Measurements from ENCODE around the gene CHMP1A.

The CHMP1A gene

DNA sequence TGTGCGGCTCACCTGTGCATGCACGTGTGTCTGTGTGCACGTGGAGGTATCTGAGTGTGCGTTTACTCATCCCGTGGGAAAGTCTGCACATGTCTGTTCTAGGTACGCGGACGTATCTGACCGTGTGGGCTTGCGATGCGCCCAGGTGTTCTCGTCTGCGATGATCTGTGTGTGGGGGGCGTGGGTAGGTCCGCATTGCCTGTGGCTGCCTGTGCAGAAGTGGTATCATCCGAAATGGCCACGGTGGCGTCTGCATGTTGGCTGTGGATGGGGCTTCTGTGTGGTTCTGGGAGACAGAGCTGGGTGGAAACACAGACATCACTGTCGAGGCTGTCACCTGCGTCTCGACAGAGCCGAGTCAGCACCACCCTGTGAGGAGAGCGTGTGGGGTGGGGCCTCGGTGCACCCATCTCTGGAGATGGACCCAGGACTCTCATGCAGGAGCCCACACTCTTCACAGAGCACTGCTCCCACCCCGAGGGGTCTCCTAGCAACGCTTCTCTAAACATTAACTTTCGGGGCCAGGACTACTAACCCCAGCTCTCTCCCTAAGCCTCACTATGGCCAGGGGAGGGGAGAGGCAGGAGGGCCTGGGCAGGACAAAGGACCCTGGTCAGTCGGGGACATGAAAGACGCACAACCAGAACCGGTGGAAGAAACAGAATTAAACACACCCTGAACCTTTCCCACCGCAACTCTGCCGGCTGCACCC, 35.7 kb downstream of the CHMP1A start:
- DNase-seq: no peak

DNA sequence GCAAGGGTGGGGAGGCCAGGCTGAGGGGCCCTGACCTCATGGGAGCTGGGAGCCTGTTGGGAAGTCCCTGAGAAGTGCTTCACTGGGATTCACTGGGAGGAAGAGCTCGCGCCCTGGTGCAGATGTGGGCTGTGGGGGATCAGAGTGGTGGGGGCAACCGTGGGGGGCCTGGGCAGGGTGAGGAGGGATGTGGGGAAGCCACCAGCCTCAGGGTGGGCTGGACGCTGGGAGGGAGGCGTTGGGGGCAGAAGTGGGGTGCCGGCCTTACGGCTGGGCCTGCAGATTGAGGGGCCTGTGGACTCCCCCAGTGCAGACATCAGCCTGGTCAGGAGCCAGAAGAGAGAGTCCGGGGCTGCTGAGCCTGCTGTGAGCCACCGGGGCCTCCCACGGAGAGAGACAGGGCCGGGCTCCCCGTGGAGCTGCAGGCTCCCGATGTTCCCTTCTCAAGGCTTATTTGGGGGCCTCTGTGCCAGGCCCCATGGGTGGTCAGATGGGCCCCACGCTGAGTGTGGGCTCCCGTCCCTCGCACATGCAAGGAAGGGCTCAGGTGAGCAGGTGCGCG, 36.3 kb downstream of the CHMP1A start:
- DNase-seq: no peak

DNA sequence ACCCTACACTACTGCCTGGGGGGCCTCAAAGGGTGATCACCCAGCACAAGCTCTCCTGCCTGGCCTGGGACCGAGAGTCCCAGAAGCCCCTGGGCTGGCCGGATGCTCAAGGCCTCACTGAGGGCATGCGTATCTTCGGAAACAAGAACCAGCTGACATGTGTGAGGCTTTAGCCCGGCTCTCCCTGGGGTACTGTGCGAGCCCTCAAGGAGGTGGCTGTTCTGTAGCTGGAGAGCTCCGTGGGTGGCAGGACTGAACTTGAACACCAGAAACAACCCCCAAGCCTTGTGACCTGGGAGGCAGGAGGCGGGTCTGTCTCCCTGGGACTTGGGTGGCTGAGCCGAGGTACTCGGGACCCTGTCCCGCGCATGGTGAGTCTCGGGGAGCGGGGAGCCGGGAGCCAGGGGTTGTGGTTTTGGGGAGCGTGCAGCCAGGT, 37.1 kb downstream of the CHMP1A start:
- DNase-seq: no peak

DNA sequence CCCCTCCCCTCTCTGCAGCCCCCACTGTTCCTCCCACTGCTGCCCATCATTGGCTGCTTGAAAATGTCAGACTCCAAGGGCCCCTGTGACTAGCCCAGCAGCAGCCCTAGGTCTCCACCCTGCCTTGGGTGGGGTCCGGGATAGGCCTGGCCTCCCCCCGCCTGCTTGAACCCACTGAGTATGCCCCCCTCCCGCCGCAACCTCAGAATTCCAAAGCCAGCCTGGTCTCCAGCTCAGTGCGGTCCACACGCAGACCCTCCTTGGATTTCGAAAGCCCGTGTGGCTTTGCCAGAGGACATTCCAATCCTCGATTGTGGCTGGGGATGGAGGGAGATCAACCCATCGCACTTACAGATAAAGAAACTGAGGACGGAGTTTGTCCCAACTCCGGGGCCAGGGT, 37.7 kb downstream of the CHMP1A start:
- DNase-seq: no peak

DNA sequence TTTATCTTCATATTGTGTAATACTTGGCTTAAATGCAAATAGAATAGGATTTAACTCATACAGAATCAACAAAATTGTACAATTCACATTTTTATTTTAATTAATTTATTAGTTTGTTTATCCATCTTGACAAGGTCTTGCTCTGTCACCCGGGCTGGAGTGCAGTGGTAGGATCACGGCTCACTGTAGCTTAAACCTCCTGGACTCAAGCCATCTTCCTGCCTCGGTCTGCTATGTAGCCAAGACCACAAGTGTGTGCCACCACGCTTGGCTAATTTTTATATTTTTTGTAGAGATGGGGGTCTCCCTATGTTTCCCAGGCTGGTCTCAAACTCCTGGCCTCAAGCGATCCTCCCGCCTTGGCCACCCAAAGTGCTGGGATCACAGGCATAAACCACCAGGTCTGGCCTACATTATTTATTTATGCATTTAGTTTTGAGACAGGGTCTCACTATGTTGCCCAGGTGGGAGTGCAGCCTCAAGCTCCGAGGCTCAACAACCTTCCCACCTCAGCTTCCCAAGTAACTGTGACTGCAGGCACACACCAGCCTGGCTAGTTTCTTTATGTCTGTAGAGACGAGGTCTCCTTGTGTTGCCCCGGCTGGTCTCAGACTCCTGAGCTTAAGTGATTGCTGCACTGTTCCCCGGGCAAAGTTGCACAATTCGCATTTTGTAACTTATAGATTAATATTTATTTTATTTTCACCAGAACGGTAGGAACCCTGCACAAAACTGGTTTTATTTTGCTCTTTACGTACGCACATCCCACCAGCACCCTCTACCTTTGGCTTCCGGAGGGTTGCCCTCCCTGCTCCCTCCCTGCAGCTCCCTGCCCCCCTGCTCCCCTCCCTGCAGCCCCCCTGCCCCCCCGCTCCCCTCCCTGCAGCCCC, 39.2 kb downstream of the CHMP1A start:
- DNase-seq: no peak

DNA sequence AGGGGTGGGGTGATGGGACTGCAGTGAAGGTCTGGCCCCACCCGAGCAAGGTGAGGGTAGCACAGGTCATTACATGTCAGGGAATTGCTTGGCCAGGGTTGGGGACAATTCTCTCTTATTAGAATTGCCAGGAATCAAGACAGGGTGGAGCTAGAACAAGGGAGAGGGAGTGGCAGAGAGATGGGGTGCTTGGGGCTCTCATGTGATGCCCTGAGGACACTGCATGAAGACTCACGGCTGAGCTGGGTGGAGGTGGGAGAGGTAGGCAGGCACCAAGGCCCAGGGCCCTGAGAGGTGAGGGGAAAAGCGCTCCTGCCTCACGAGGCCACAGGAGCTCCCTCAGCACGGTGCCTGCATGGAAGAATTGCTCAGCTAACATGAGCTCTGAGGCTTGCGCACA, 40.5 kb downstream of the CHMP1A start:
- DNase-seq: no peak

DNA sequence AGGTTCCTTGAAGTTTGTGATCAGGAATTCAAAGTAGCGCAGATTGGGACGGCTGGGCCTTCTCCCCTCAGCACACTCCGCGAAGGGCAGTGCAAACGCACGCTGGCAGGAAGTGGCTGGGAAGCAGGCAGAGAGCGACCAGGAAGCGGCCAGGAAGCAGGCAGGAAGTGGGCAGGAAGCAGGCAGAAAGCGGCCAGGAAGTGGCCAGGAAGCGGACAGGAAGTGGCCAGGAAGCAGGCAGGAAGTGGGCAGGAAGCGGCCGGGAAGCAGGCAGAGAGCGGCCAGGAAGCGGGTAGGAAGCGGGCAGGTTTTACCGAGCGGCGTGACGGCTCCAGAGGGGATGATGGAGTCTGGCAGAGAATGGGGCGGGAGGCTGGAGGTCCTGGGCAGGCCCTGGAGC, 40.9 kb downstream of the CHMP1A start:
- no peak for DNase-seq

DNA sequence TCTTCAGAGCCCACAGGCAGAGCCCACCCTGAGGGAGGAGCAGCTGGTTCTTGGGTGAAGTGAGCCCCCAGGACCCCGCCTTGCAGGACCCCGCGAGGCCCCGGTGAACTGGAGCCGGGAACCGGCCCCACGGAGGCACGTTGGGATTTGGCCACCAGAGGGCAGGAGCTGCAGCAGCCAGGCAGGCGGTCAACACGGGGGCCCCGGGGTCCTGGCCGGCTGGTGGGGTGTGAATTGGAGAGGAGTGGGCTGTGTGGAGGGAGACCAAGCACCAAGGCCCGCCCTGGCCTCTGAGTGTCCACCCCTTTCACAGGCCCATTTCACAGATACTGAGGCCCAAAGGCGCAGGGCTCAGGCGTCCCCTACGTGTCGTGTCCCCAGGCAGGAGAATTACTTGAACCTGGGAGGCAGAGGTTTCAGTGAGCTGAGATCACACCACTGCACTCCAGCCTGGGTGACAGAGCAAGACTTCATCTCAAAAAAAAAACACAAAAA, 41.9 kb downstream of the CHMP1A start:
- DNase-seq: no peak

DNA sequence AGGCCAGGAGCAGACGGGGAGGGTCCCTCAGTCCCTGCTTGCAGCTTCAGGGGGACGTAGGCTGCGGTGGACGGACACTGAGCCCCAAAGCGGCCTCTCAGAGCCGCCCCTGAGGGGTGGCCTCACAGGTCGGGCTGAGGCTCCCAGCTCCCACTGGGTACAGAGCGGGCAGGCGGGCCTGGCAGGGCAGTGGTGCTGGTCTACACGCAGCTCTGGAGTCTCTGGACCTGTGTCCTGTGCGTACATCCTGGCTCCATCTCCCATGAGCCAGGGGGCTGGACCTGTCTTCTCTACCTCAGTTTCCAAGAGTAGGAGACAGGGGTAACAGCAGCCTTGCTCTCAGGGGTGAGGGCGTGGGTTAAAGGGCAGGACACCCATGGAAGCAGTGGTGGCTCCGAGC, 42.3 kb downstream of the CHMP1A start:
- no peak for DNase-seq

DNA sequence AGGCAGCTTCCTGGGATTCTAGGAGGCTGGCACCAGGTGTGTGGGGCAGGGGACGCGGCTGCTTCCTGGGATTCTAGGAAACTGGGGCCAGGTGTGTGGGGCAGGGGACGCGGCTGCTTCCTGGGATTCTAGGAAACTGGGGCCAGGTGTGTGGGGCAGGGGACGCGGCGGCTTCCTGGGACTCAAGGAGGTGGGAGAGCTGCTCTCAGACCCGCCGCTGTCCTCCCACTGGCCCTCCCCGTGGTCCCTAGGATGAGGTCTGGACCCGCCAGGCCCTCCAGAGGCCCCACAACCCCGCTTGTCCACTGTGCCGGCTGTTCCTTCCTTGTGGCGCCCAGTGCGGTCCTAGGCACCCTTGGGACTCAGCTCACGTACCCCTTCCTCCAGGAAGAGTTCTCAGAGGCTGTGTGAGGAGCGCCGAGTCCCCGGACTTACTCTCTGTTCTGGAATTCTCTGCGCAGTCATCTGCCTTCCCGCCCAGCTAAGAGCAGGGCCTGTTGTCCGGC, 43.5 kb downstream of the CHMP1A start:
- no peak for DNase-seq

DNA sequence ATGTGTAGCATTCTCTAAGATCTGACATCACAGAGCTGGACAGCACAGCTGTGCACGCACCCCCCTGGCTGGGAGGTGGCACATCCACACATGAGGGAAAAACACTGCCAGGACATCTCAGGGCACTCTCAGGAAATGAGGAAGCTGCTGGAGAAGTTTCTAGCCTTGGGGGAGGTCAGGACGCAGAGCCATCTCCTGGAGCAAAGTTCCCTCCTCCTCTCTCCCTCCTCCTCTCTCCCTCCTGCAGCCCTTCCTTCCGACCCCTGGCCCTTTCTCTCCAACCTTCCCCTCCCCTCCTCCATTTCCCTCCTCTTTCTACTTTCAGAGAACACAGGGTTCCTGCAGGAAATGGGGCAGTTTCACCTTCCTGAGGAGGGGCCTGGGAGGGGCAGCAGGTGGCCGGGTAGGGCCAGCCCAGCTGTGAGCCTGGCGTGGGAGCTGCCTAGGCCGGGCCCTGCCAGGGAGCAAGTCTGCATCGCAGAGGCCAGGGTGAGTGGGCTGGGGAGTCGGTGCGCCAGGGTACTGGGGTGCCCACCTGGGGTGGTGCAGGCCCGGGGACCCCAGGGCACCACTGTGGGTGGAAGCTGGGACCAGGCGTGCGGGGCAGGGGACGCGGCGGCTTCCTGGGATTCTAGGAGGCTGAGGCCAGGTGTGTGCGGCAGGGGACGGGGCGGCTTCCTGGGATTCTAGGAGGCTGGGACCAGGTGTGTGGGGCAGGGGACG, 44.1 kb downstream of the CHMP1A start, which contains the start of gene DPEP1:
TSS of gene DPEP1 (plus strand) at position 412 of the 723 bp plus-strand sequence. CDS start 16,769 bp downstream, outside the sequence.
- no peak for DNase-seq

DNA sequence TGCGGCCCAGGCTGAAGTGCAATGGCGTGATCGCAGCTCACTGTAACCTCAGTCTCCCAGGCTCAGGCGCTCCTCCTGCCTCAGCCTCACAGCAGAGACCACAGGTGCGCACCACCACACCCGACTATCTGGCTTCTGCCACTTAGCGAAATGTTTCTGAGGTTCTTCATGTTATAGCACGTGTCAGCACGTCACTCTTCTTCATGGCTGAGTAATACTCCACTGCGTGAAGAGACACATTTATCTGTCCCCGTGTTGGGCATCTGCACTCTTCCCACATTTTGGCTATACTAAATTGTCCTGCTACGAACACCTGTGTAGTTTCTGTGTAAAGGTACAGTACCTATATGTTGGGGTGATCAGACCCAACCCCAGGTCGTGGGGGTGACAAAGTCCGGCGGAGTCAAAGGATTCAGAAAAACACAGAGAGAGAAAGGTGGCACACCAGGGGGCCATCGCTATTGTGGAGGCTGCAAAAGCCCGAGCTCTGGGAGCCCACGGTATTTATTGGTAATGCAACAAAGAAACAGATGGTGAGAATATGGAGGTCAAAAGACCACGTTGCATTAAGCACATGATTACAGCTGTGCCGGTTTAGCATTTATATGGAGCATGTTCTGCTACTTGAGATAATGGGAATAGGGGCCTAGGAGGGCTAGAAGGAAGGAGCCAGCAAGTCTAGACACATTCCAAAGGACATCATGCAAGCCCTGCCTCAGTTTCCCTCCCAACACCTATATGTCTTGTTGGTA, 44.9 kb downstream of the CHMP1A start:
- no peak for DNase-seq

DNA sequence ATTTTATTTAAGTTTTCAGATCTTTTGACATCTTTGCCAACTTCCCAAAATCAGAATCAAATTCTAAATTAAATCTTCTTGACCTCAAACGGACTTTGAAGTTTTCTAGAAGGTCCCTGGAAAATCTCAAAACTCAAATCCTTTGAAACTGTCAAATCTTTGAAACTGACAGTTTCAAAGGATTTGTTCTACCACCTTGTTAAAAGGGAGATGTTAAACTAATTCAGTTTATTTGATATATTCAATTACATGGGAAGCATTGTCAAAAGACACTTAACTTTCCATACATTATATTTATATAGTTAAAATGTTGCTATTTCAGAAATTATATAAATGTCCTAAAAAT, 47.4 kb downstream of the CHMP1A start:
- DNase-seq: no peak

DNA sequence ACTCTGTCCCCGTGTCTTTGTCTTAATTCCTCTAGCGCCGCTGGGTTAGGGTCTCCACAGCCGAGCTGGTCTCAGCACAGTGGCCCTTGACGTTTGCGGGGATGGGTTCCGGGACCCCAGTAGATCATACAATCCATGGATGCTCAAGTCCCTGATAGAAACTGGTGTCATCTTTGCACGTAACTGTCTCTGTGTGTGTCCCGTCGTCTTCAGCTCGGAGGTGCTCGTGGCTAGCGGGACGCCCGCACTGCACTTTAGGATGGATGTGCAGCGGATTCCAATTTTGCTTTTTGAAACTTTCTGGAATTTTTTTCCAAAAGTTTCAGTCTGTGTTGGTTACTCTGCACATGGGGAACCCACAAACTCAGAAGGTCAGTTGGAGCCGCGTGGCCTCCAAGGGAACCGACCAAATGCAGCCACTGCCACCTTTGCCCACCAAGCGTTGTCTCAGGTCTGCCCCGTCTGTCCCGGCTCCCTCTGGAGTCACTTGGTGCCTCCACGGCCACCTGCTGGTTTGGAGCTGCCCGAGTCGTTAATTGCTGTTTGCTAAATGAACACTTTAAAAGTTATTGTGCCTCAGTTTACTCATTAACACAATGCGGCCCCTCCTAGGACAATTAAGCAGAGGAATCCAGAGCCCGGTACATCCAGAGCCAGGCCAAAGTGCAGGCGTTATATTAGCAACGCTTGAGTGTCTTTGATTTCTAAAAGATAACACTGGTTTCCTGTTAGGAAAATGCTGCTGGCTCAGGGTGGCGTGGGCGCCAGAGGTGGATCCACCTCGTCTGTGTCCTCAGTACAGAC, 49.4 kb downstream of the CHMP1A start:
- DNase-seq: no peak

DNA sequence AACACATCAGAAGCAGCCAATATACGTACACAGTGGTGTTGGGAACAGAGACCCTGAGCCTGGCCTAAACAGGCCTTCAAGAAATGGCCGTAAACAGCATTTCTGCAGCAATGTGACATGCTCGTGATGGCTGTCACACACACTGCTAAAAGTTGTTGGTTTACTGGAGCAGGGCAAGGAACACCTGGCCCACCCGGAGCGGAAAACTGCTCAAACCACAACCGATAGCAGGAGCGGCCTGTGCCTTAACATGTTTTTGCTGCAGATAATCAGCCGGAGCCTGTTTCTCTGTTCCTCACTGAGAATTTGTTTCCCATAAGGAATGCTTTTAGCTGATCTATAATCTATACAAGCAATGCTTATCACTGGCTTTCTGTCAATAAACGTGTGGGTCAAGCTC, 50.1 kb downstream of the CHMP1A start:
- DNase-seq: no peak

DNA sequence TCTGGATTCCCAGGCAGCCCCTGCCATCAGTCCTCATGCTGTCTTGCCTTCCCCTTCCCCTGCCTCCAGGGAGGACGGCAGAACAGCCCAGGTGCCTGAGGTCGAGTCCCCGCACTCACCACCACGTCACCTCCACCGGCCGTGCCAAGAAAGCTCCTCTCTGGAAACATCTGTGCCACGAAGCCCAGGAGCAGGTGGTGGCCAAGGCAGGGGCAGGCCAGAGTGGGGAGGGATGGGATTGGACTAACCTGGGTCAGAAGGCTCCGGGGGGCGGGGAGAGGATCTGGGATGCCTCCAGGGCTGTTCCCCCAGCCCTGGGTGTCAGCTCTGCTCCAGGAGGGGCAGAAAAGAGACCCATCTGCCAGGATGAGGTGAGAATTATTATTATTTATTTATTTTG, 51.5 kb downstream of the CHMP1A start:
- DNase-seq: no peak

DNA sequence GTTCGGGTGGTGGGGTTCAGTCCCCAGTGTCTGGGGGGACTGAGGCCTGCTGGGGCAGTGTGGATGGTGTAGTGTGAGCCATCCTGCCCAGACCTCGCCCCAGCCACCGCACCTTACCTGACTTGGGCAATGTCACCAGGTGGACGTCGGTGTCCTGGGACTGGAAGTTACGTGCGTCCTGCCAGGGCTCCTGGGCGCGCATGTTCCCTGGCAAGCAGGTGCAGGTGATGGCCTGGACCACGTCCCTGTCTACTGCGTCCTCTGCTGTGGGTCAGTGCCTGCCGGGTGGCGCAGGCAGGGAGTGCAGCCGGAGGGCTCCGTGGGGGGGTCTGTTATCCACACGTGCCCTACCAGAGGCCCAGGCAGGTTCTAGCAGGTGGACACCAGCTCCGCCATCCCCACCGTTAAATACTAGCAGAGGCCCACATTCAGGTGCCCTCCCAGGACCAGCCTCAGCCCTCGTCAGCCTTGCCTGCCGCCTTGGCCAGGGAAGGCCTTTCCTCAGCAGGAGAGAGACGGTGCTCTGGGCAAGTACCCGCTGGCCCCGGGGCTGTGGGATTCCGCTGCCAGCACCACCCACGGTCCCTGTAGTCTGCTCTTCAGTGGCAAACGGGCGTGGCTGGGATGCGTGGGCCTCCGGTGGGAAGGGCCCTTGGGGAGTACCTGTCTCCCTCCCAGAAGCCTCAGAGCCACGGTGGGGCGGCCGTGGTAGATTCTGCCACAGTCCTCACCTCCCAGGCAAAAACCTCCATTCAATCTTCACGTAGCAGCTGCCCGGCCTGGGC, 52.1 kb downstream of the CHMP1A start:
- no peak for DNase-seq

DNA sequence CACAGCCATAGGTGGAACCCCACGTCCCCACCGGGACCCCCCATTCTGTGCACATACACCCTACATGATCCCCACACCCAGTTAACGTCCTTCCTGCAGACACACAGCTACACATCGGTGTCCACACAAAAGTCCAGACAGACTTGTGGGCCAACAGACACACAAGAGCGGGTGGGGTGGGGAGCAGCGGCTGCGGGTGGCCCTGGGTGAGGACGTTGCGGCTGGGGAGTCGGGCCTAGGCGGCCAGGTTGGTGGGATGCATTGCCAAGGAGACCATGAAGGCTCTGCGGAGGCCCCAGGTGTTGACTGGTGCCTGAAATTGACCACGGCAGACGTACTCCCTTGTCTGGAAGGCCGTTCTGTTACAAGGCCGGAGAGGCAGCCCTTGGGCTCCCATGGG, 52.7 kb downstream of the CHMP1A start:
- DNase-seq: no peak

DNA sequence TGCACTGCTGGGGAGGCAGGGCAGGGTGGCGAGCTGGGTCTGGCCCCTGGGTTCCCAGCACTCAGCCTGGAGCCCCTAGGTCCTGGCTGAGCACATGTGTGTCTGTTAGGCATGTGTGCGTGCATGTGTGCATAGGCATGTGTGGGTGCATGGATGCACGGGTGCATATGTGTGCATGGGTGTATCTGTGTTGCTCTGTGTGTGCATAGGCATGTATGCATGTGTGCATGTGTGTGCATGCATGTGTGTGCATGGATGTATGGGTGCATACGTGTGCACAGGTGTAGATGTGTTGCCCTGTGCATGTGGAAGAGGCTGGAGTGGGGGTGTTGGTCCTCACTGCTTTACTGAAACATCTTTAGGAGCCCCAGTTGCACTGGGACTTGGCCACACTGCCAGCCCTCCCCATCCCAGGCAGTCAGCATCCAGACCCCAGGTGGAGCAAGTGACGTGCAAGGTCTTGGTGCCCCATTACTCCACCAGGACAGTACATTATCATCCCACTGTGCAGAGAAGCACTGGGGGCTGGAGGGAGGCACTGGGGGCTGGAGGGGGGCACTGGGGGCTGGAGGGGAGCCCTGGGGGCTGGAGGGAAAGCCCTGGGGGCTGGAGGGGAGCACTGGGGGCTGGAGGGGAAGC, 54.4 kb downstream of the CHMP1A start:
- no peak for DNase-seq
